Body of pancreas (tissue), 4 donors: Measurements from ENCODE around the gene SLC33A1.

Experiments
- POLR2A ChIP-seq, 3 donors: fragments of 450-650 bp; IDR thresholded peaks; one replicate each; pipeline ENCODE4 v1.6.1; 2016; ENCODE audit warnings: antibody characterized with exemption in 3 of 3, mild to moderate bottlenecking in 2 of 3
- TF ChIP-seq, protein P1 (sequence below), 7 experiments: fragments of 450-650 bp in 4 of 7; fragments of 200-600 bp in 3 of 7; sonication (generic) in 3 of 7; IDR thresholded peaks; one replicate each; pipeline ENCODE4 v1.5.1; 2016 to 2019; ENCODE audit warnings: antibody characterized with exemption in 7 of 7

DNA sequence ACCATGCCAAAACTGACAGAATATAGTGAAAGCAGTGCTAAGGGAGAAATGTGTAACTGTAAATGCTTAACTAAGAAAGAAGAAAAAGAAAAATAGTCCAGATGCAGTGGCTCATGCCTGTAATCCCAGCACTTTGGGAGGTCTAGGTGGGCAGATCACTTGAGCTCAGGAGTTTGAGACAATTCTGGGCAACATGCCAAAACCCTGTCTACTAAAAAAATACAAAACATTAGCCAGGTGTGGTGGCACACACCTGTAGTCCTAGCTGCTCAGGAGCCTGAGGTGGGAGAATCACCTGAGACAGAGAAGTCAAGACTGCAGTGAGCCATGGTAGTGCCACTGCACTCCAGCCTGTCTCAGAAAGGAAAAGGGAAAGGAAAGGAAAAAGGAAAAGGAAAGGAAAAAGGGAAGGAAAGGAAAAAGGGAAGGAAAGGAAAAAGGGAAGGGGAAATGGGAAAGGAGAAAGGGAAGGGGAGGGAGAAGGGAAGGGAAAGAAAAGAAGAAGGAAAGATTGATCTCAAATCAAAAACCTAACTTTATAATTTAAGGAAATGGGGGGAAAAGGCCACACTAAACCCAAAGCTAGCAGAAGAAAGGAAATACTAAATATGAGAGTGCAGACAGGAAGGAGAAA is 68.4 kb downstream of the SLC33A1 start:
- TF ChIP-seq, protein P1, sequence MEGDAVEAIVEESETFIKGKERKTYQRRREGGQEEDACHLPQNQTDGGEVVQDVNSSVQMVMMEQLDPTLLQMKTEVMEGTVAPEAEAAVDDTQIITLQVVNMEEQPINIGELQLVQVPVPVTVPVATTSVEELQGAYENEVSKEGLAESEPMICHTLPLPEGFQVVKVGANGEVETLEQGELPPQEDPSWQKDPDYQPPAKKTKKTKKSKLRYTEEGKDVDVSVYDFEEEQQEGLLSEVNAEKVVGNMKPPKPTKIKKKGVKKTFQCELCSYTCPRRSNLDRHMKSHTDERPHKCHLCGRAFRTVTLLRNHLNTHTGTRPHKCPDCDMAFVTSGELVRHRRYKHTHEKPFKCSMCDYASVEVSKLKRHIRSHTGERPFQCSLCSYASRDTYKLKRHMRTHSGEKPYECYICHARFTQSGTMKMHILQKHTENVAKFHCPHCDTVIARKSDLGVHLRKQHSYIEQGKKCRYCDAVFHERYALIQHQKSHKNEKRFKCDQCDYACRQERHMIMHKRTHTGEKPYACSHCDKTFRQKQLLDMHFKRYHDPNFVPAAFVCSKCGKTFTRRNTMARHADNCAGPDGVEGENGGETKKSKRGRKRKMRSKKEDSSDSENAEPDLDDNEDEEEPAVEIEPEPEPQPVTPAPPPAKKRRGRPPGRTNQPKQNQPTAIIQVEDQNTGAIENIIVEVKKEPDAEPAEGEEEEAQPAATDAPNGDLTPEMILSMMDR (IDR thresholded peaks at IDR 0.05), result no peak
- no peak for TF ChIP-seq POLR2A (IDR thresholded peaks at IDR 0.05)
